ENCODE results near the gene SWSAP1.

GRCh38 chr19:11373166-11373884 is 1.1 kb upstream of the SWSAP1 start:
- no peak for TF ChIP-seq CTCF (IDR thresholded peaks at IDR 0.05)
- TF ChIP-seq ZBTB33 (IDR thresholded peaks at IDR 0.05; ENCODE audit: borderline replicate concordance, low read depth): no peak
- TF ChIP-seq POLR2AphosphoS5 (IDR thresholded peaks at IDR 0.05; ENCODE audit: low read depth, low read length): no peak
- TF ChIP-seq RAD21 (IDR thresholded peaks at IDR 0.05; ENCODE audit: low read length): 0 out of 2 replicates have a peak, but pooled peaks have one; percentile 10
- TF ChIP-seq RCOR1 (IDR thresholded peaks at IDR 0.05; ENCODE audit: low read length): no peak
